Left ventricle myocardium inferior (tissue), 1 donor: Measurements from ENCODE around the gene RAB17. TPM values are rescaled to one million over a fixed set of nuclear protein-coding genes. Genes with fewer than 3 reads are reported as not detected.

Experiments
- DNase-seq: peaks from one replicate; pipeline ENCODE4 v3.0.0-alpha.2; 2020
- H3K27ac ChIP-seq: fragments of 200-600 bp; replicated peaks from 2 replicates; pipeline ENCODE4 v1.8.0; 2021
- H3K27me3 ChIP-seq: fragments of 200-600 bp; 2 replicates; pipeline ENCODE4 v1.8.0; 2021; ENCODE audit warnings: low read depth
- H3K36me3 ChIP-seq: fragments of 200-600 bp; 2 replicates; pipeline ENCODE4 v1.8.0; 2021
- H3K4me1 ChIP-seq: fragments of 200-600 bp; 2 replicates; pipeline ENCODE4 v1.8.0; 2021
- H3K4me3 ChIP-seq: fragments of 200-600 bp; 2 replicates; pipeline ENCODE4 v1.8.0; 2021; ENCODE audit warnings: mild to moderate bottlenecking, moderate library complexity
- H3K9me3 ChIP-seq: fragments of 200-600 bp; replicated peaks from 2 replicates; pipeline ENCODE4 v1.8.0; 2021
- CTCF ChIP-seq: fragments of 200-600 bp; IDR thresholded peaks from 2 replicates; pipeline ENCODE4 v1.8.0; 2021; ENCODE audit warnings: antibody characterized with exemption, mild to moderate bottlenecking, borderline replicate concordance
- intact Hi-C: fragments of 100-400 bp; cut with micrococcal nuclease; formaldehyde crosslinking; loops from one replicate; pipeline ENCODE4 v1.11.0; 2022
- total RNA-seq: library from RNA; stranded (reverse); fragmentation: NEBNext Ultra II Directional; extraction: Animal tissue kit (Norgen Biotek cat#: 25700); gene quantifications from one replicate; pipeline ENCODE4 v1.2.1, GENCODE V29; 2021
- donor health status: DM: no; HTN: yes; CAD: no; lungs with severe emphysema.

The RAB17 gene
- total RNA-seq, 1 donor from 2014 or later: 4.5 TPM

DNA sequence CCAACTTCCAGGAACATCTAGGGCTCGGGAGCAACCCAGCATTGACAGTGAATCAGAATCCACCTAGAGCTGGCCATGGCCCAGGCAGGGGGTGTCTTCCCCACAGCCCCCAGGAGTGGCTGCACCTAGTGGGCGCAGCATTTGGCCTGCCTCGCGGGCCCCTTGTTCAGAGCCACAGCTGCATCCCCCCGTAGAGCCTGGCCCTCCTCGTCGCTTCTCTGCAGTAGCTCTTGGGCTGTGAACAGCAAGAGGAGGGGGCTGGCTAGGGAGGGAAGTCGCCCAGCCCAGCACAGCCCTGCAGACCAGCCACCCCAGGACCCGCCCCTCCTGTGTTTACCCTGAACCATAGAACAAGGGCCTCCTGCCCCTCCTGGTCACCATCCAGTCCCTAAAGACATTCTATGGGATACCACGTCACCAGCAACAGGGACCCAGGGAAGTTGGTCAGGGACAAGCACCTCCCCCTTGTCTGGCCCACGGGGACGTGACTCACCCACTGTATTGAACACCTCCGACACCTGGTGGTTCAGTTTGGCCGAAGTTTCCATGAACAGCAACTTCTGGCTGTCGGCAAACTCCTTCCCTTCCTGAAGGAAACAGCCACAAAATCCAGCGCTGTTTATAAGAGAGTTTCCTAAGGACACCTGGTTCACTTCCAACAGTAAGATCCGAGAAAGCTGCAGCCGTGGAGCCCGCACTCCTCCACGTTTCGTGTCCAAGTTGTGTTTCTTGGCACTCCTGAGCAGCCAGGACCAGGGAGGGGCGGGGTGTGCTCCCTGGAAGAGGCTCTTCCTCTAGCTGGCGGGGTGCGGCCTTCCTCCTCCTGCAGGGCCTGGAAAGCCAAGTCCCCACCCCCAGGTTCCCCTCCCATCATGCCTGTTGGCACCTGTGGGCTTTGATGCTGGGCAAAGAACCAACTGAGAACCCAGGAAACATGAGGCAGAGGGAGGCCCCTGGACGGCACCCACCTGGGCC, 15.4 kb downstream of the RAB17 start:
- DNase-seq: peak; percentile 35
- peak overlapping the region; percentile 38 for H3K27ac ChIP-seq

DNA sequence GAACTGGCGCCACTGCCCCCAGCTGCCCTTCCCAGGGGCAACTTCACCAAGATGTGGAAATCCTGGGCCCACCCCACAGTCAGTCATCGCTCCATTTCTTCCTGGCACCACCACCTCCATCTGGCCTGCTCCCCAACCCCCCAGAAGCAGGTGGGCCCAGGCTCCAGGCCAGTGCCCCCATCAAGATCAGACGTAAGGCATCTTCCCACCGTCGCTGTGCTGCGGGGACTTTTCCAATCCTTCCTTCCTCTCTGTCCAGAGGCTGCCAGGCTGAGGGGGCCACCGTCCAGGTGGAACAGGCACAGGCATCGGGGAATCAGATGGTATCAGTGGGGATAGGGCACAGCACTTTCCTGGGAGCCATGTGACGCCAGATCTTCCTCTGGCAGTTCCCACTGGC, 16.1 kb downstream of the RAB17 start:
- no peak for TF ChIP-seq CTCF
- Histone ChIP-seq H3K9me3 (no peaks in the 10 kb centered on the region), H3K27ac (no peak overlapping the region), H3K27me3 (no peaks in the 10 kb centered on the region), H3K36me3 (no peaks in the 10 kb centered on the region), H3K4me3 (no peak overlapping the region), H3K4me1 (peaks cover 35% of the 10 kb centered on the region)
- intact Hi-C loops: loop anchor here (5.0 kb wide), 1 partner anchor 62 kb away; no protein-coding TSS in a partner anchor
- no peak for DNase-seq

More for the DNA sequence above, 15.4 kb downstream of the RAB17 start:
- Histone ChIP-seq H3K4me1 (peaks cover 35% of the 10 kb centered on the region), H3K27me3 (no peaks in the 10 kb centered on the region), H3K4me3 (peak overlapping the region; percentile 10), H3K36me3 (no peaks in the 10 kb centered on the region), H3K9me3 (no peaks in the 10 kb centered on the region)
- no peak for TF ChIP-seq CTCF
- intact Hi-C loops: loop anchor here (5.0 kb wide), 1 partner anchor 63 kb away; no protein-coding TSS in a partner anchor

- intact Hi-C loops: loop anchor here (5.0 kb wide), 1 partner anchor 62 kb away; no protein-coding TSS in a partner anchor
- Histone ChIP-seq H3K4me1 (peaks cover 30% of the 10 kb centered on the region), H3K4me3 (no peak overlapping the region), H3K27me3 (no peaks in the 10 kb centered on the region), H3K9me3 (no peaks in the 10 kb centered on the region), H3K27ac (no peak overlapping the region), H3K36me3 (no peaks in the 10 kb centered on the region)
- no peak for DNase-seq
- no peak for TF ChIP-seq CTCF
These were observed 16.7 kb downstream of the RAB17 start for GRCh38 chr2:237573721-237574415.

GRCh38 chr2:237572742-237573101, 17.8 kb downstream of the RAB17 start:
- Histone ChIP-seq H3K4me3 (no peak overlapping the region), H3K36me3 (no peaks in the 10 kb centered on the region), H3K27ac (no peak overlapping the region), H3K9me3 (no peaks in the 10 kb centered on the region), H3K4me1 (peaks cover 30% of the 10 kb centered on the region), H3K27me3 (no peaks in the 10 kb centered on the region)
- no peak for TF ChIP-seq CTCF
- intact Hi-C loops: loop anchor here (5.0 kb wide), 1 partner anchor 60 kb away; no protein-coding TSS in a partner anchor
- DNase-seq: no peak

- Histone ChIP-seq H3K9me3 (no peaks in the 10 kb centered on the region), H3K27ac (no peak overlapping the region), H3K36me3 (no peaks in the 10 kb centered on the region), H3K27me3 (no peaks in the 10 kb centered on the region), H3K4me1 (peaks cover 30% of the 10 kb centered on the region), H3K4me3 (peak overlapping the region; percentile 32)
- intact Hi-C loops: loop anchor here (5.0 kb wide), 1 partner anchor 60 kb away; no protein-coding TSS in a partner anchor
- peak; percentile 99 for TF ChIP-seq CTCF
- peak; percentile 88 for DNase-seq
These were observed 18.4 kb downstream of the RAB17 start for GRCh38 chr2:237572021-237572741.
